Endothelial cell (in vitro differentiated cells): ENCODE data around the gene MED27. TPM values are rescaled to one million over a fixed set of nuclear protein-coding genes. Genes with fewer than 3 reads are reported as not detected.

Experiments used
- DNase-seq: peaks from one replicate; pipeline ENCODE4 v3.0.0; 2021; ENCODE audit warnings: low spot score
- H3K27ac Mint-ChIP-seq: one replicate; pipeline ENCODE4 v1.8.0; 2021; ENCODE audit warnings: mixed read lengths, inconsistent platforms; ENCODE audit not compliant: unreplicated experiment
- H3K27me3 Mint-ChIP-seq: one replicate; pipeline ENCODE4 v1.8.0; 2021; ENCODE audit warnings: mild to moderate bottlenecking, moderate library complexity, mixed read lengths, inconsistent platforms; ENCODE audit not compliant: unreplicated experiment
- H3K36me3 Mint-ChIP-seq: one replicate; pipeline ENCODE4 v1.8.0; 2021; ENCODE audit warnings: mild to moderate bottlenecking, low read depth, mixed read lengths, inconsistent platforms; ENCODE audit not compliant: unreplicated experiment
- H3K4me1 Mint-ChIP-seq: one replicate; pipeline ENCODE4 v1.8.0; 2021; ENCODE audit warnings: mild to moderate bottlenecking, mixed read lengths, inconsistent platforms; ENCODE audit not compliant: unreplicated experiment
- H3K4me3 Mint-ChIP-seq: one replicate; pipeline ENCODE4 v1.8.0; 2021; ENCODE audit warnings: mild to moderate bottlenecking, mixed read lengths, inconsistent platforms; ENCODE audit not compliant: unreplicated experiment
- H3K9me3 Mint-ChIP-seq: one replicate; pipeline ENCODE4 v1.8.0; 2021; ENCODE audit warnings: mixed read lengths, inconsistent platforms; ENCODE audit not compliant: unreplicated experiment
- CTCF ChIP-seq: fragments of 200-600 bp; sonication (generic); IDR thresholded peaks from one replicate; pipeline ENCODE4 v1.5.0; 2021; ENCODE audit warnings: antibody characterized with exemption; ENCODE audit not compliant: unreplicated experiment
- total RNA-seq: library from RNA; stranded (reverse); fragmentation: NEBNext Ultra II Directional; extraction: Animal tissue kit (Norgen Biotek cat#: 25700); gene quantifications from one replicate; pipeline ENCODE4 v1.2.1, GENCODE V29; 2021; ENCODE audit not compliant: unreplicated experiment

The MED27 gene
- total RNA-seq, 1 donor from 2014 or later: 24.0 TPM

DNA sequence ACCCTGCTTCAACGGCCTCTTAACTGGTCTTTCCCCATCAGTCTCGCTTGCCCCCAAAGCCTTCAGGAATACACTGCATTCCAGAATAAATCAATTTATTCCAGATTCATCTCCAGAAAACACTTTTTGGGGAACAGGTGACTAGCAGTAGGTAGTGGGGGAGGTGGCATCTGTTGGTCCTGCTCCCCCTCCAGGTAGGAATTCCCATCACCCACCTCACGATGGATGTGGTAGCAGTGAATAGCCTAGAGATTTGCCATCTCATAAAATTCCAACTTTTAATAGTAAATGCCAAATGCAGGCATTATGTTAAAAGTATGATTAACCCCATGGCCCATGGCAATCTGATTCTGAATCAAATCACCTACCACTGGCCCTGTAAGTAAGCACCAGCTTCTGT, 142.7 kb downstream of the MED27 start:
- TF ChIP-seq CTCF: no peak
- DNase-seq: no peak
- Mint-ChIP-seq H3K27me3 (peaks cover 2% of the 10 kb centered on the region), H3K4me1 (no peaks in the 10 kb centered on the region), H3K36me3 (no peaks in the 10 kb centered on the region), H3K9me3 (no peaks in the 10 kb centered on the region), H3K4me3 (no peak overlapping the region), H3K27ac (no peak overlapping the region)

- TF ChIP-seq CTCF: no peak
- no peak overlapping the region for H3K4me3 Mint-ChIP-seq
- no peaks in the 10 kb centered on the region for H3K4me1 Mint-ChIP-seq
- DNase-seq: no peak
- H3K36me3 Mint-ChIP-seq: no peaks in the 10 kb centered on the region
- no peak overlapping the region for H3K27ac Mint-ChIP-seq
- peaks cover 2% of the 10 kb centered on the region for H3K27me3 Mint-ChIP-seq
- no peaks in the 10 kb centered on the region for H3K9me3 Mint-ChIP-seq
Observed at GRCh38 chr9:131934673-131935072, 145.0 kb downstream of the MED27 start.

GRCh38 chr9:131927091-131927490, 152.6 kb downstream of the MED27 start:
- TF ChIP-seq CTCF: no peak
- Mint-ChIP-seq H3K4me3 (no peak overlapping the region), H3K27me3 (no peaks in the 10 kb centered on the region), H3K4me1 (no peaks in the 10 kb centered on the region), H3K27ac (no peak overlapping the region), H3K36me3 (no peaks in the 10 kb centered on the region), H3K9me3 (no peaks in the 10 kb centered on the region)
- DNase-seq: no peak

DNA sequence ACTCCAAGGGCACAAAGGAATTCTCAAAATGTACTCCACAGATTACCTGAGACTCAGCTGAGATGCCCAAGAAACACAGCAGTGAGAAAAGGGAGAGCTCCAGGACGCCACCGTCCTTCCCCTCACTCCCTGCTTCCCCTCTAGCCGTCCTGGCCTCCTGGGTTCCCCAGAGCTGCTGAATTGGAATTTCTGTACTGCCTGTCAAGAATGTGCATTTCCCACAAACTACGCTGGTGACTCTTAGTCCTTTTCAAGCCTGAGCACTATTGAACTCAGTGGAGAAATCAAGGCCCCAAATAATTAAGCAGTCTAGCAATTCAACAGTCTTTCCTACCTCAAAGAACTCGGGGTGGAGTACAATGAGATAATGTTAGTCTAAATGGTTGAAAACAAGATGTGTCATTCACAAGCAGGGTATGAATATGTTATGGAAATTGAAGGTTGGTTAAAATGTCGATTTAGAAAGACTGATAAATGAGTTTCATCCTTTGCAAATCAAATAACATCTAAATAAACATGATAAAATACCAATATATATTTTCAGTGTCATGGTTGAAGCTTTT, 153.2 kb downstream of the MED27 start:
- Mint-ChIP-seq H3K4me1 (no peaks in the 10 kb centered on the region), H3K27me3 (no peaks in the 10 kb centered on the region), H3K36me3 (no peaks in the 10 kb centered on the region), H3K4me3 (no peak overlapping the region), H3K27ac (no peak overlapping the region), H3K9me3 (no peaks in the 10 kb centered on the region)
- DNase-seq: no peak
- TF ChIP-seq CTCF: no peak

GRCh38 chr9:131925677-131926177, 153.9 kb downstream of the MED27 start:
- Mint-ChIP-seq H3K4me1 (no peaks in the 10 kb centered on the region), H3K9me3 (no peaks in the 10 kb centered on the region), H3K27ac (no peak overlapping the region), H3K27me3 (peaks cover 2% of the 10 kb centered on the region), H3K4me3 (no peak overlapping the region), H3K36me3 (no peaks in the 10 kb centered on the region)
- no peak for DNase-seq
- no peak for TF ChIP-seq CTCF
